ENCODE measurements around the gene NPB. TPM values are rescaled to one million over a fixed set of nuclear protein-coding genes. Genes with fewer than 3 reads are reported as not detected.

Gene NPB
- total and polyA plus RNA-seq, 2 of the 8 experiments (the other 6 are each of a cell fraction or from before 2014, with no cell fraction given), result 1.5 to 2.5 TPM

DNA sequence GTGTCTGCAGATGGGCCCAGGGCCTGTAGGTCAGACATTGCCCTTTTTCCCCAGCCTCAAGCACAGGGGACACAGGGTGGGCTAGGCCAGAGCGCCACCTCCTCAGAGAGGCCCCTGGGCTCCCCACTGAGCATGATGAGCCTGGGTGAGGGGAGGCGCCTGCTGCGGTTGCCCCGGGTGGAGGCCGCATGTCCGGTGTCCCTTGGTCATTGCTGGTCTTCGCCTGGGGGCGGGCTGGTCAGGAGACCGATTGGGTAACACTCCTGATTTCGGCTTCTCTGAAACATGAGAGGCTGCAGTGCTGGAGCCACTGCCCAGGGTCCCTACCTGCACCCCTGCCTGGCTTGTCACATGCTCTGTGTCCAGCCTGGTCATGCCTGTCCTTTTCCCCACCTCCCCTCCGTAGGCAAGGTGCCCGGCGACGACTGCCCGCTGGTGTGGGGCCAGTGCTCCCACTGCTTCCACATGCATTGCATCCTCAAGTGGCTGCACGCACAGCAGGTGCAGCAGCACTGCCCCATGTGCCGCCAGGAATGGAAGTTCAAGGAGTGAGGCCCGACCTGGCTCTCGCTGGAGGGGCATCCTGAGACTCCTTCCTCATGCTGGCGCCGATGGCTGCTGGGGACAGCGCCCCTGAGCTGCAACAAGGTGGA is 2.4 kb upstream of the NPB start (continued):
- TF ChIP-seq SRF (IDR thresholded peaks at IDR 0.05; ENCODE audit: low read depth, low read length), result no peak
